NCI-H82 treated with DMSO at 0.1 percent for 48 hours (cell line): Measurements from ENCODE around the gene CD96.
A peak's percentile ranks its signal among the peaks of the same experiment; 100 is the strongest.
"Not testable (repeated sequence)": the region's sequence is repeated elsewhere in the genome, so short reads cannot be mapped to it uniquely, and the experiment has no call there.

Experiments used
- DNase-seq: peaks from one replicate; lab custom pipeline; 2025; ENCODE audit not compliant: unreplicated experiment; lab: John Stamatoyannopoulos, UW

The CD96 gene

DNA sequence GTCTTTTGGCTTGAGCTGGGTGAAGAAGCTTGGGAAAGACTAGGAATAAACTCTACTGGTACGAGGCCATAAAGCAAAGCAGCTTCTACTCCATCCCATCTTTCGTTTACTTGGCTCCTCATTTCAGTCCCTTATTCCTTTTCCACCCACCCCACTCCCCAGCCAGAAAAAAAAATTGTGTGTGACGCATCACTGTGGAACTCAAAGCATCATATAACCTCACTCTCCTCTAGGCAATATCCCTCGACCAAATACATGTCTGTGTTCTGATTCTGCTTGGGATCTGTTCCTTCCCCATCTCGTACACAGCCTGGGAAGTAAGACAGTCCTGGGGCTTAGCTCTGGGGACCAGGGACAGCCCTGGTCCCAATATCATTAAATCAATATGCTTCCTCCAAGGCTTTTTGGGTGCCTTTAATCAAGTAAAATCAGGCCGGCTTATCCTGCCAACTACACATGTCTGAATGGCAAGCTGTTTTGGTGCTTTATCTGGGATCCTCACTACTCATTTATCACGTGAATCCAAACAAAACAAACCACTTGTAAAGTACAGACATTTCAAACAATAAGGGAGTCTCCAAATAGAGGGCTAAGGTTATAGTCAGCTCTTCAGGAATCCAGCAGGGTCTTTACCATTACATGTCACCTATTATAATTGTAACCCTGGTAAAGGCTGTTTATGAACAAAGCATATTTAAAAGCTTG is 128.1 kb downstream of the CD96 start:
- no peak for DNase-seq

DNA sequence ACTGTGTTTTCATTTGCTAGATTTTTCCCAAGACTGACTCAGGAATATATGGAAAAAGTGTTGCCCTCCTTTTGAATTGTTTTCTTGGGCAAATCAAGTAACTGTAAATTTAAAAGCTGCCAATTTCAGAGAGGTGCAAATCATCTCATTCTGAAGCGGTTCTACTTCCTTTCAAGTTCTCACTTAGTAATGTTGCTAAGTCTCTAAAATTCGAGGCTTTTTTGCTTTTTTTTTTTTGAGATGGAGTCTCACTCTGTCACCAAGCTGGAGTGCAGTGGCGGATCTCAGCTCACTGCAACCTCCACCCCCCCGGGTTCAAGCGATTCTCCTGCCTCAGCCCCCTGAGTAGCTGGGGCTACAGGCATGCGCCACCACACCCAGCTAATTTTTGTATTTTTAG is 130.5 kb downstream of the CD96 start:
- not testable (repeated sequence) for DNase-seq

DNA sequence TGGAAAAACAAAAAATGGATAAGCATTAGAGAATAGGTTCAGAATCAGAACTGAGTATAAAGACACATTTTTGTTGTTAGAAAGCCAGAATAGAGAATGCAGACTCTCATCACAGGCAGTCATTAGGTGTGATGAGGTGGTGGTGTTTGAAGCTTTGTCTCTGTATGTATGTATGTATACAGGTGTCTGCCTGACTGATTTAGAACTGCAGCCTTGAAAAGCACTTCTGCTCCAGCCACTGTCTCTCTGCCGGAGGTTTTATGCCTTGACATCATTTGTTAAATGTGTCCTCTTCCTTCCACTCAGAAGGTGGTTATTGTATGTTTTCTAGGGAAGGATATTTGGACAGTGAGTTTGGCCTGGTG is 133.8 kb downstream of the CD96 start:
- DNase-seq: no peak

DNA sequence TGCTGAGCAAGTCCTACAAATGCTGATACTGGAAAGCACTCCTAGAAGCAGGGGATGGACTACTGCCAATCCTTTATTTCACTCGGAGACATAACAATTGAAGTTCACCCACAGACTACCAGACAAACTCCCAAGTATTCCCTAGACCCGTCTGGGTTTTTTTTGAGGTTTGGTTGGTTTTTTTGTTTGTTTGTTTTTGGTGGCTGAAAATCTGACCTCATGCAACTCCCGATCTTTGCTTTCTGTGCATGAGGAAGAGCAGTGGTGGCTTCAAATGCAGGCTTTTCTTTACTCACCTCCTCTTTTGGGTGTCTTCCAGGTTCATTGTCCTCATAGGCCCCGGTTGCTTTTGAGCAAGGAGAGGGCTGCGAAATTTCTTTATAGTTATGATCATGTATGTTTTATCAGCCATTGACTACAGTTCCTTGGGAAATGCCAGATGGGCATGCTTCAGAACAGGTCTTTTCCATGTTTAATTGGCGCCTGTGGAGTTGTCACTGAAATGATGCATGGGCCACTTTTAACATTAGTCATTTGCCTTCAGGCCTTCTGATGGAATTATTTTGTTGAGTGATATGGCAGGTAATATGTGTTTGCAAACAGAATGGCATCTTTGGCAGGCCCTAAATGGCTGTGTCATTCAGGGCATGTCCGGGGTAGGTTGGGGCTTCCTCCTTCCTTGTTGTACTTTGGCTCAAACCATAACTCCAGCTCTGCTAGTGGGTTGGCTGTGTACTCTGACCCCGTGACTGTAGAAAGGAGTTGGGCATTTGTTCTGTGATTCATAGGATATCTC is 134.4 kb downstream of the CD96 start:
- DNase-seq: no peak

DNA sequence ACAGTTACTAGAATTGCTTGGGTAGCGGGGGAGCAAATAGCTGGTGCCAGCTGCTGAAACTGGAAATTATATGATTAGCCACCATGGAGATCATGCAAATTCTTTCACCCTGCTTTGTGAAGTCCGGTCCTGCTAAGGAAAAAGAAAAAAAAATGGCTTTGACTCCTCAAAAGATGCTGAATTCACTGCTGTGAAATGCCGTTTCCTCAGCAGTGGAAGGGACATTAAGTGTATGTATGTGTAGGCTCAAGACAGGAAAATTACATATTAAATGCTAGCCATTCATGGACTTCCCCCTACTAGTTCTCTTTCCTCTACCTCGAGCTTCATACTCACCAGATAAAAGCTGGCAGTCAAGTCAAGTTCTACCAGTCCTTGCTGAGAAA is 135.0 kb downstream of the CD96 start:
- DNase-seq: no peak

DNA sequence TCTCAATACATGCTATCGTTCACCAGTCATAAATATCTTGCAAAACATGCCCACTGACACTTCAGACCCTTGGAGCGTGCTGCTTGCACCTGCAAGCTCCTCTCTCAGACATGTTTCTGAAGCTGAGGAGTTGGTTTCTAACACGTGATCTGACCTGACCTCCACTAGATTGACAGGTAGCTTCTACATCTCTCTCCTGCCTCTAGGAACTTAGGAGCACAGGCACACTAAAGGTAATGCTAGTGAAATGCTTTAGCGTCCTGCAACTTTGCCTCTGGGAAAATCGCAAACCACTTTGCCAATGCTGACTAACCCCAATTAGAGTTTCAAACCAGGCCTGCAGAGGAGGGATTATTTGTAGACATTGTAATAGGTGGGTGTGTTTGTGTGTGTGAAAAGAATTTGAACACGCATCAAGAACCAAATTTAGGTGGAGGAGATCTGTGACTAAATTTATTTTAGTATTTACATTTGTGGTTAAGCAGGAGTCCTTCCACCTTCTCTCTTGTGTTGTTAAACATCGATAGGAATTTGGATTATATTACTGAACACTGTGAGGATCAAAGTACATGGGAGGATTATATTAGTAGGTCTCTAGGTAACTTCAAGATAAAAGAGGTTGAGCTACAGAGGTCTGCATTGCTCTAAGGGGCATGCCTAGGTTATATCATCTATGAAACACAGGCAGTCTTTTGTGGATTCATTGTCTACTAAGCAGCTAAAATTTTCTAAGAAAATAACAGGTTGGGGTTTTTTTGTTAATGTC is 139.8 kb downstream of the CD96 start:
- no peak for DNase-seq

DNA sequence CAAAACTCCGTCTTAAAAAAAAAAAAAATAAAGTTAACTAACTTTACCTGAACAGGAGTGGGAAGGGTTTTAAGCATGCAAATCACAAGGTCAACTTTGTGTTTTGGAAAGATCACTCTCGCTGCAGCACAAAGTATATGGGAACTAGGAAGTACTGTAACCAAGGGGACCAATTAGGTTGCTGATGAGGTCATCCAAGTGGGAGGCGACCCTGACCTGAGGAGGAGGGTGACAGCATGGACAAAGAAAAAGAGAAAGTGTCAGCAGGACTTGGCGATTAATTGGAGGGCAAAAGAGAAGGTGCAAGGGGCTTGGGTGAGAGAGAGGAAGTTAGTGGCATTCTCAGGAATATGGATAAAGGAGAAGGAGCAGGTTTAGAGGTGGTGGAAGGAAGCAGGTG is 142.6 kb downstream of the CD96 start:
- no peak for DNase-seq

DNA sequence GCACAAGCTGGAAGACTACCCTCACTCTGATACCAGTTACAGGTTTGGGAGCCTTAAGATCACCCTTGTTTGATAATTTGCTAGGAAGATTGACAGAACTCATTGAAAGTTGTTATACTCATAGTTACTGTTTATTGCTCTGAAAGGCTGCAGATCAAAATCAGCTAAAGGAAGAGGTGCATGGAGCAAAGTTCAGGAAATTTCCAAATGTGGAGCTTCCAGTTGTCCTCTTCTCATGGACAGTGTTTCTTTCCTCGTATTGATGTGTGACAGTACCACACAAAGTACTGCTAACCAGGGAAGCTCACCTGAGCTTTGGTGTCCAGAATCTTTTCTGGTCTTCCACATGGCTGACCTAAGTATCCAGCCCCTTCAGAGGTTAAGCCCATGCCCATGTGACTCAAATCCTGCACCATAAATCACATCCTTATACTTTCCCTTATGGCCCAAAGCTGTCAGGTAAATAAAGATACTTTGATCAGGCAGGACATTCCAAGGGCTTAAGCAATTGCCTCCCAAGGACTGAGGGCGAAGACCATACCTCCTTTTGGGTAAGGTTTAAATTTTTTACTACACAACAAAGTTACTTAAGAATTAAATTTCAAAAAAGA is 146.3 kb downstream of the CD96 start:
- DNase-seq: no peak

DNA sequence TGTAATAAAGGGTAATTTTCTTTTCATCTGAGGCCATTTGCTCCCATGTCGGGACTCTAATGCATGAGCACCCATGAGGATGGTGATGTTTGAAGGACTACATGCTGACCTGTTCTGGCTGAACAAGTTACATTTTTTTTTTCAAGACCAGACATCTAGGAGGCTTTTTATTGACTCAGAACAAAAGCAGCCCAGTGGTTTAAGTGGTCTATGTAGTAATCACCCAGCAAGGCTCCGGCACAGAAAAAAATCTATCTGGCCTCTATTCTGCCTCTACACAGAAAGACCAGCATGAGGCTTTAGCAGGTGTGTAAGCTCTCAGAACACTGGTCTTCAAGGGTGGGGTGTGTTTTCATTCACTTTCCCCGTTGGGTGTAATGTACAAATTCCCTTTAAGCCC is 148.2 kb downstream of the CD96 start:
- no peak for DNase-seq

DNA sequence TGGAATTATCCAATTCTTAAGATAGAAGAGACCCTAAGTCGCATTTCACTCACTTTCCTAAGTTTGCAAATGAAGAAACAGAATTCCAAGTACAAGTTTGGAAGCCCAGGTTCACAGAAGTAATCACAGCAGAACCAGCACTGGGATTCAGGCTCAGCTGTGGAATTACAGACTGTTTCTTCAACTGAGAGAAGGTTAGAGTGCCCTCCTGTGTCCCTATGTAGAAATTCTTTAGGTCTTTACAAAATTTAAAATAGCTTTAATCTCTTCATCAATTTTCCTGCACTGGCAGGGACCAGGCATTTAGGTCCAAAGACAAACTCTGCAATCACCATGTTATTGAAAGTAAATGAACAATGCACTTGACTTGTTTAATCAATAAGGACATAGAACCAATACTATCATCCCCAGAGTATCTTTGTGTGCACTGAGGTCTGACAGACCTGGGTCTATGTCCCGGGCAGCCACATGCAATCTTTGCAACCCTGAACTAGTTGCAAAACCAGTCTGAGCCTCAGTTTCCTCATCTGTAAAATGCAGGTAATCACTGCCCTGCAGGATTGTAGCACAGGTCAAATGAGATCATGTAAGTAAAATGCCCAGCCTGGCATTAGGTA is 149.4 kb downstream of the CD96 start:
- peak; percentile 71 for DNase-seq

DNA sequence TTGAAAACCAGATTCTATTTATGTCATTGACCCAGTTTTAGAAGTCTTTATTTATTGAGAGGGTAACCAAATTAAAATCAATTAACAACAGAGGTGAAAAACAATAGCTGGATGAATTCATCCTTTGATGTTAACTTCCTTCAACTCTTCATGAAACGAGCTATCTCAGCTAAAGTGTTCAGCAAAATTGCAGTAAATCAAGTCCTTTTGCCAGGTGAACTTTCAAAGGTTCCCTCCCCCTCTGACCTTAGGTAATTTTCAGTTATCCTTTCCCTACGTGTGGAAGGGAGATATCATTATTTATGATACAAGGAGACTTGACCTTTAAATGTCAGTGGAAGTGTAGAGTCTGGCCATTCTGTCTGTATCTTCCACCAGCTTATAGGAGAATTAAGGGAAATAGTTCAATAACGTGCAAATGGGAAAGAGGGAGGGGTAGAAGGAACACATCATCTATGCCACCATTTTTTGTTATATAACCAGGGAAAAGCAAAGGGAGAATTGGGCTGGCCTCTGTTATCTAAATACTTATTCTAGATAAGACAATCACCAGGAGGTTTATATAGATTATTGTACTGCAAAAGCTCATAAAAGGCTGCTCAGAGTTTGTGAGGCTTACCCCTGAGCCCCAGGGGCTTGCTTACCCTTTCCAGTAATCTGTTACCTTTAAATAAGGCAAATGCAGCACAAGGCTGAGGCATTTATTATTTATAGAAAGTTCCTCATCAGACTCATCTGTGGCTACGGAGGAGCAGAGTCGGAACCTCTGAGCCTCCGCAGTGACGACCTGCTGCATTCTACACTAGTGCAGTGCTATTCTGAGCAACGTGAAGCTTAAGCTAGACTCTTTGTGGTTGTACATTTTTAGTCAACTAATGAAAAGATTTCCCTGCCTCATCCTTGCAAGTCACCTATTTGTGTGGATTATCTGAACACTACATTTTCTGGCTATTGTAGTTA is 150.9 kb downstream of the CD96 start:
- no peak for DNase-seq

DNA sequence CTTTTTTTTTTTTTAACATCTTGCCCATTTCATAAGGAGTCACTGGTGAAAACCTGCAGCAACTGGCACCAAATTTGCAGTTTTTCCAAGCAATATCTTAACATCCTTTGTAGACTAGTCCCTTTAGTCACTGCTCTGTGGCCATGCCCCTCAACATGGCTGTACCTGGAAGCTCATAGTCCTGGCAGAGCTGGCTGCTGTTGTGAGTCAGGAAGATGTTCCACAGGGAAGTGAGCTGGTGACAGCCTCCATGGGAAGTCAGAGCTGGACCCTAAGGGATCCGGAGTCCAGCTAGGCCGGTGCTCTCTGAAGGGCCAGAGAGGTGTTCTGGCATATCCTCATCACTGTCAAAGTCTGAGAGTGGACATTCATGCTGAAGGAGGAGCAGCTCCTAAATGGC is 152.5 kb downstream of the CD96 start:
- DNase-seq: no peak

DNA sequence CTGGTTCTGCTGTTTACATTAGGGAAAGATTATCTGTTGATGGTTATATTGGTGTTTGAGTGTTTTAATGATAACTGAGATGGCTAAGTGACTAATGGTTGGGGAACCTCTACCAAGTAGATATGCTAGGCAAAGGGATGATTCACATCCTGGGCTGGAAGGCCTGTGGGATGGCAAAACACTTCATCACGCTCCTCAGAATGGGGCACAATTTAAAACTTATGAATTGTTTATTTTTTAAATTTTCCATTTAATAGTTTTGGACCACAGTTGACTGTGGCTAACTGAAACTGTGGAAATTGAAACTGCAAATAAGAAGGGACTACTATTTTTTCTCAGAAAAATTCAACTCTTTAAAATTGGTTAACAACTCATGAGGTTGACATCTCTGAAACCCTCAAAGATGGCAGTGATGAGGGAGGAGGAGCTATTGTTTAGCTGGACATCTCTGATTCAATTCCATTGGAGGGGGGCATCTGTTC is 153.7 kb downstream of the CD96 start:
- DNase-seq: no peak

DNA sequence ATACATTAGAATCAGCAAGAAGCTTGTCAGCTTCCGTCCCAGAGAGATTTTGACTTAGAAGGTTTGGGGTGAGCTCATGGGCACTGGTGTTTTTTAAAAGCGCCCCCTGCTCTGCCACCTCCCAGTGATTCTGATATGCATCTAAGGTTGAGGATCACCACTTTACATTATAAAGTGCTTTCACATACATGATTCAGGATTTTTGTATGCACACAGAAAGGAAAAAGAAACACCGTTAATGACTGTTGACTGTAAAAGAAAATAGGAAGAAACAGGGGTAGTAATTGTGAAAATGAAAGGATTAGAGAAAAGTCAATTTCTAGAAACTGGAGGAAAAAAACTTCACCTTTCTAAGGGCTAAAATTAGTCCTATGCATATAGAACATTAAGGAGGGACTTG is 158.1 kb downstream of the CD96 start:
- no peak for DNase-seq

DNA sequence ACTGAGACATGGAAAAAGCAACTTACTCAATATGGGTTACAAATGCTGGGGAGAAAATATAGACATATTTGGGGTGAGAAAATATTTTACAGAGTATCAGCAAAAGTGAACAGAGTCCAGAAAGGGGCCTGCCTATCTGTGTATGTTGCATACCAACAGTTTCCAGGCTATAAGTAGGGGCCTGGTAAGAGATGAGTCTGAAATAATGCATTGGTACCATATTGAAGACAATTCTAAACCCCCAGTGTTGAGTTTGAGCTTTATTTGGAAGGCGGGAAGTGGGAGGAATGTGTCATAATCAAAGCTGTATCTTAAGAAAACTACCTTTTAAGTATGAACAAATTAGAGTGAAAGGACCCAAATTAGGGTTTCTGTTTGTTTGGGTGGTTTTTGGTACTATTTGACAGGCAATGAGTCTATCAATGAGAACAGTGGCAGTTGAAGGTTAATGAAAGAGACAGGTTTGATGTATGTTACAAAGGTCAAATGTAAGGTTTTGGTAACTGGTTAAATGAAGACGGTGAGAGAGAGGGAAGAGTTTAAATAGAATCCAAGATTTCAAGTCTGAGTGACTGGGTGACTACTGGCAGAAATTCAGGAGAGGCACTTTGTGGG is 159.4 kb downstream of the CD96 start:
- no peak for DNase-seq
